Ovary (tissue), 9 donors: ENCODE measurements around the gene CAVIN1. TPM values are rescaled to one million over a fixed set of nuclear protein-coding genes. Genes with fewer than 3 reads are reported as not detected.
A peak's percentile ranks its signal among the peaks of the same experiment; 100 is the strongest.

Experiments
- DNase-seq, 5 donors: peaks; one replicate each; pipeline ENCODE4 v3.0.0-alpha.2; 2019 to 2020
- H3K27ac ChIP-seq, 2 donors: fragments of 200-600 bp; one replicate each; pipeline versions ENCODE4 v1.5.1 to v1.8.0; 2019 to 2022
- H3K27me3 ChIP-seq: fragments of 200-600 bp; one replicate; pipeline ENCODE4 v1.8.0; 2022
- H3K36me3 ChIP-seq: fragments of 200-600 bp; sonication (generic); one replicate; pipeline ENCODE4 v1.5.1; 2019
- H3K4me1 ChIP-seq: one replicate; pipeline ENCODE4 v1.8.1; 2013; ENCODE audit warnings: mild to moderate bottlenecking, moderate library complexity; ENCODE audit not compliant: insufficient read depth
- H3K4me3 ChIP-seq: fragments of 200-600 bp; sonication (generic); one replicate; pipeline ENCODE4 v1.5.1; 2017
- H3K9me3 ChIP-seq, 2 donors: fragments of 200-600 bp in 1 of 2; sonication (generic) in 1 of 2; one replicate each; pipeline versions ENCODE4 v1.5.1 to v1.8.1; 2013 to 2019; ENCODE audit warnings: mild to moderate bottlenecking in 1 of 2, moderate library complexity in 1 of 2
- CTCF ChIP-seq, 3 donors: fragments of 450-650 bp in 2 of 3; fragments of 200-600 bp in 1 of 3; IDR thresholded peaks; one replicate each; pipeline versions ENCODE4 v1.5.1 to v1.8.0; 2016 to 2022; ENCODE audit warnings: antibody characterized with exemption in 3 of 3, mild to moderate bottlenecking in 1 of 3
- EP300 ChIP-seq: sonication (generic); formaldehyde crosslinking; IDR thresholded peaks from one replicate; pipeline ENCODE4 v1.6.1; 2017; ENCODE audit warnings: antibody characterized with exemption
- POLR2A ChIP-seq: fragments of 450-650 bp; IDR thresholded peaks from one replicate; pipeline ENCODE4 v1.6.1; 2017; ENCODE audit warnings: antibody characterized with exemption, mild to moderate bottlenecking, moderate library complexity
- WGBS, 3 donors: extraction: QIAGEN DNeasy Blood & Tissue Kit in 1 of 3; methylation state at CpG; one replicate each; pipeline versions ENCODE4 v1.1.5 to v1.1.7; 2013 to 2017; 5-methylcytosine and 5-hydroxymethylcytosine counted together
- intact Hi-C, 4 donors: fragments of 100-400 bp; cut with DNase I; formaldehyde crosslinking; loops; one replicate each; pipeline versions ENCODE4 v1.11.0 to v1.15.1; 2022 to 2023
- polyA plus RNA-seq, 2 donors: library from polyadenylated mRNA; stranded (reverse); fragments of 200-250 nt in 1 of 2; fragments of 350-450 nt in 1 of 2; fragmentation: Illumina TruSeq in 1 of 2; extraction: RNeasy Lipid Tissue Mini Kit (QIAGEN cat#74804) in 1 of 2; gene quantifications; one replicate each; pipeline ENCODE4 v1.2.3, GENCODE V29; 2013 to 2014
- total RNA-seq, 7 donors: library from RNA; depleted of rRNA in 2 of 7; stranded (reverse); fragments of >200 nt in 2 of 7; fragmentation: NEBNext Ultra II Directional in 3 of 7; extraction: Animal tissue kit (Norgen Biotek cat#: 25700) in 3 of 7; gene quantifications; one replicate each; pipeline versions ENCODE4 v1.1.0 to v1.2.4, GENCODE V29; 2016 to 2023
- donor health status: DM: no; HTN: no; CAD: no; lungs with moderate emphysema.
- donor health status: DM: no; HTN: no; CAD: no.
- donor health status: Bipolar disorder and iron deficiency.
- donor health status: DM: yes; HTN: yes; CAD: no.
- donor health status: DM: no; HTN: no; CAD: no.
- donor health status: DM: yes; HTN: yes; CAD: no.

Gene CAVIN1
- total and polyA plus RNA-seq, 9 donors: 122 to 407 (median 254) TPM

- Histone ChIP-seq H3K36me3 (no peaks in the 10 kb centered on the region), H3K27me3 (no peaks in the 10 kb centered on the region), H3K4me1 (peaks cover 6% of the 10 kb centered on the region), H3K4me3 (no peak overlapping the region), H3K9me3 (no peaks in the 10 kb centered on the region), H3K27ac (no peak overlapping the region)
- peak in 1 of 5 donors; percentile 46 for DNase-seq
- 24 to 39% (median 28%) methylated on average over 3 of the region's 3 CpGs for WGBS, 3 donors
- intact Hi-C loops: no loop called here
- TF ChIP-seq POLR2A (no peak), CTCF (IDR thresholded peaks at IDR 0.05) (no peak), EP300 (no peak)
These were observed 8.7 kb upstream of the CAVIN1 start for GRCh38 chr17:42431758-42432161.

GRCh38 chr17:42429726-42430447 is 6.8 kb upstream of the CAVIN1 start:
- TF ChIP-seq EP300 (no peak), CTCF (IDR thresholded peaks at IDR 0.05) (no peak), POLR2A (no peak)
- intact Hi-C loops: loop anchor here in 2 of 4 donors (5.0 to 10.0 kb wide), 2 partner anchors 82 to 85 kb away; no protein-coding TSS in a partner anchor
- H3K36me3 ChIP-seq: no peaks in the 10 kb centered on the region
- no peaks in the 10 kb centered on the region for H3K9me3 ChIP-seq
- H3K4me3 ChIP-seq: no peak overlapping the region
- H3K4me1 ChIP-seq: peaks cover 6% of the 10 kb centered on the region
- H3K27ac ChIP-seq: no peak overlapping the region
- H3K27me3 ChIP-seq: no peaks in the 10 kb centered on the region
- 60 to 84% (median 65%) methylated on average over 3 of the region's 3 CpGs for WGBS, 3 donors
- DNase-seq: no peak

GRCh38 chr17:42428141-42428944 is 5.3 kb upstream of the CAVIN1 start:
- 44 to 47% (median 46%) methylated on average over 4 of the region's 4 CpGs for WGBS, 3 donors
- no peaks in the 10 kb centered on the region for H3K9me3 ChIP-seq
- H3K4me3 ChIP-seq: no peak overlapping the region
- no peak overlapping the region for H3K27ac ChIP-seq
- intact Hi-C loops: loop anchor here in 2 of 4 donors (5.0 to 10.0 kb wide), 2 partner anchors 84 to 86 kb away; no protein-coding TSS in a partner anchor
- TF ChIP-seq POLR2A (no peak), CTCF (IDR thresholded peaks at IDR 0.05) (peak; percentile 24 to 53 (median 50))
- H3K27me3 ChIP-seq: no peaks in the 10 kb centered on the region
- H3K36me3 ChIP-seq: no peaks in the 10 kb centered on the region
- DNase-seq: peak in 1 of 5 donors; percentile 52
- H3K4me1 ChIP-seq: peaks cover 6% of the 10 kb centered on the region

GRCh38 chr17:42424991-42425610 is 2.0 kb upstream of the CAVIN1 start:
- H3K4me1 ChIP-seq: peaks cover 9% of the 10 kb centered on the region
- H3K9me3 ChIP-seq: no peaks in the 10 kb centered on the region
- WGBS, 3 donors: 70 to 81% (median 70%) methylated on average over 4 of the region's 4 CpGs
- no peak overlapping the region for H3K4me3 ChIP-seq
- intact Hi-C loops: loop anchor here (5.0 to 10.0 kb wide), 3 partner anchors 87 to 102 kb away; no protein-coding TSS in a partner anchor
- H3K36me3 ChIP-seq: no peaks in the 10 kb centered on the region
- no peak for TF ChIP-seq EP300
- no peak for TF ChIP-seq CTCF (IDR thresholded peaks at IDR 0.05)
- TF ChIP-seq POLR2A: no peak
- H3K27ac ChIP-seq: no peak overlapping the region
- no peaks in the 10 kb centered on the region for H3K27me3 ChIP-seq
- DNase-seq: no peak
